Right lobe of liver (tissue), 6 donors: Measurements from ENCODE around the gene NCF2. TPM values are rescaled to one million over a fixed set of nuclear protein-coding genes. Genes with fewer than 3 reads are reported as not detected.

Source experiments
- ATAC-seq, 4 donors: fragments of 200-7000 bp; cut with Tn5 transposase; one replicate each; pipeline ENCODE4 v1.9.1; 2020; ENCODE audit warnings: mild to moderate bottlenecking in 4 of 4, moderate library complexity in 4 of 4
- DNase-seq, 3 donors: peaks; one replicate each; pipeline ENCODE4 v3.0.0-alpha.2; 2020
- H3K27ac ChIP-seq, 3 donors: fragments of 200-600 bp; one replicate each; pipeline ENCODE4 v1.8.0; 2022
- H3K27me3 ChIP-seq, 2 donors: fragments of 200-600 bp; one replicate each; pipeline ENCODE4 v1.8.0; 2022
- H3K36me3 ChIP-seq, 4 donors: fragments of 200-600 bp; sonication (generic) in 1 of 4; one replicate each; pipeline versions ENCODE4 v1.5.1 to v1.8.0; 2017 to 2022; ENCODE audit warnings: control low read depth in 1 of 4
- H3K4me1 ChIP-seq, 4 donors: fragments of 200-600 bp; sonication (generic) in 1 of 4; one replicate each; pipeline versions ENCODE4 v1.5.1 to v1.8.0; 2017 to 2022; ENCODE audit warnings: control low read depth in 1 of 4
- H3K4me3 ChIP-seq, 3 donors: fragments of 200-600 bp; one replicate each; pipeline ENCODE4 v1.8.0; 2022
- H3K9me3 ChIP-seq, 4 donors: fragments of 200-600 bp; sonication (generic) in 1 of 4; one replicate each; pipeline versions ENCODE4 v1.5.1 to v1.8.0; 2017 to 2022; ENCODE audit warnings: control low read depth in 1 of 4
- CTCF ChIP-seq, 4 donors: fragments of 200-600 bp in 3 of 4; fragments of 450-650 bp in 1 of 4; IDR thresholded peaks; one replicate each; pipeline versions ENCODE4 v1.5.1 to v1.8.0; 2016 to 2022; ENCODE audit warnings: antibody characterized with exemption in 4 of 4, mild to moderate bottlenecking in 2 of 4
- POLR2A ChIP-seq: fragments of 450-650 bp; IDR thresholded peaks from one replicate; pipeline ENCODE4 v1.6.1; 2017; ENCODE audit warnings: antibody characterized with exemption, mild to moderate bottlenecking
- WGBS: methylation state at CpG from one replicate; pipeline ENCODE4 v1.1.6; 2018; ENCODE audit warnings: low coverage, low lambda C conversion rate; ENCODE audit not compliant: insufficient coverage; ENCODE audit errors: missing lambda C conversion rate; 5-methylcytosine and 5-hydroxymethylcytosine counted together
- intact Hi-C, 2 donors: fragments of 100-400 bp; cut with DNase I; formaldehyde crosslinking; loops; one replicate each; pipeline versions ENCODE4 v1.11.2 to v1.14.1; 2022
- total RNA-seq, 6 experiments: library from RNA; depleted of rRNA in 2 of 6; stranded (reverse); fragments of >200 nt in 2 of 6; fragmentation: NEBNext Ultra II Directional in 3 of 6; extraction: Animal tissue kit (Norgen Biotek cat#: 25700) in 3 of 6; gene quantifications; one replicate each; pipeline versions ENCODE4 v1.1.0 to v1.2.4, GENCODE V29; 2016 to 2023
- donor health status: DM: no; HTN: yes; CAD: no.
- donor health status: DM: no; HTN: no; CAD: no.
- donor health status: DM: no; HTN: no; CAD: no.
- donor health status: DM: no; HTN: yes; CAD: no.
- donor health status: DM: no; HTN: yes; CAD: no.

NCF2 gene
- total RNA-seq, 6 experiments from 2014 or later: 3.0 to 11.4 (median 7.9) TPM

- ATAC-seq (peak; percentile 87 to 96 (median 91)), DNase-seq (peak; percentile 98)
- Histone ChIP-seq H3K4me1 (peaks cover 0 to 57% (median 12%) of the 10 kb centered on the region in 4 donors), H3K27ac (peak within 1 kb of the TSS; percentile 77 to 90 (median 84)), H3K4me3 (peak within 1 kb of the TSS; percentile 69 to 83 (median 72)), H3K36me3 (peaks cover 0 to 2% (median 0%) of the 10 kb centered on the region in 4 donors), H3K27me3 (no peaks in the 10 kb centered on the region), H3K9me3 (no peaks in the 10 kb centered on the region)
- intact Hi-C loops: loop anchor here in 1 of 2 donors (10.0 kb wide), 1 partner anchor 161 kb away; the partner anchor contains the start of gene SMG7
- WGBS: 0% methylated on average over 25 of the region's 65 CpGs
- TF ChIP-seq CTCF (IDR thresholded peaks at IDR 0.05) (no peak), POLR2A (peak; percentile 96)
Measured at GRCh38 chr1:183635606-183636333, 45.5 kb upstream of the NCF2 start, which contains the start of gene ARPC5. Gene ARPC5, minus strand, starts transcription at chr1:183635783. Its CDS starts 124 bp downstream, at chr1:183635659.

GRCh38 chr1:183635099-183635605 lies 44.9 kb upstream of the NCF2 start:
- intact Hi-C loops: loop anchor here in 1 of 2 donors (10.0 kb wide), 1 partner anchor 160 kb away; the partner anchor contains the start of gene SMG7
- Histone ChIP-seq H3K4me3 (peak overlapping the region; percentile 69 to 83 (median 72)), H3K27ac (peak overlapping the region; percentile 77 to 90 (median 84)), H3K27me3 (no peaks in the 10 kb centered on the region), H3K9me3 (no peaks in the 10 kb centered on the region), H3K4me1 (peaks cover 0 to 51% (median 12%) of the 10 kb centered on the region in 4 donors), H3K36me3 (peaks cover 0 to 7% (median under 1%) of the 10 kb centered on the region in 4 donors)
- TF ChIP-seq POLR2A (no peak), CTCF (IDR thresholded peaks at IDR 0.05) (no peak)
- ATAC-seq (peak; percentile 16 to 39 (median 33)), DNase-seq (peak; percentile 50 to 71 (median 68))
- whole genome bisulfite sequencing: 0% methylated on average over 2 of the region's 42 CpGs

GRCh38 chr1:183634429-183635065 lies 44.3 kb upstream of the NCF2 start:
- ATAC-seq: no peak
- whole genome bisulfite sequencing: 2% methylated on average over 10 of the region's 10 CpGs
- Histone ChIP-seq H3K4me3 (peak overlapping the region; percentile 69 to 83 (median 72)), H3K4me1 (peaks cover 0 to 45% (median 12%) of the 10 kb centered on the region in 4 donors), H3K36me3 (peaks cover 0 to 13% (median 3%) of the 10 kb centered on the region in 4 donors), H3K27me3 (no peaks in the 10 kb centered on the region), H3K9me3 (no peaks in the 10 kb centered on the region), H3K27ac (peak overlapping the region; percentile 77 to 90 (median 84))
- TF ChIP-seq POLR2A (no peak), CTCF (IDR thresholded peaks at IDR 0.05) (no peak)
- intact Hi-C loops: loop anchor here in 1 of 2 donors (10.0 kb wide), 1 partner anchor 160 kb away; the partner anchor contains the start of gene SMG7
- no peak for DNase-seq

- WGBS: 0% methylated on average over 1 of the region's 1 CpG
- peaks cover 0 to 44% (median 12%) of the 10 kb centered on the region in 4 donors for H3K4me1 ChIP-seq
- peak overlapping the region; percentile 77 to 90 (median 84) for H3K27ac ChIP-seq
- no peaks in the 10 kb centered on the region for H3K27me3 ChIP-seq
- intact Hi-C loops: loop anchor here in 1 of 2 donors (10.0 kb wide), 1 partner anchor 159 kb away; the partner anchor contains the start of gene SMG7
- TF ChIP-seq CTCF (IDR thresholded peaks at IDR 0.05) (peak; percentile 40 to 61 (median 46)), POLR2A (peak; percentile 65)
- H3K4me3 ChIP-seq: peak overlapping the region; percentile 69 to 83 (median 72)
- DNase-seq (no peak), ATAC-seq (peak in 3 of 4 donors; percentile 29 to 32 (median 29))
- H3K36me3 ChIP-seq: peaks cover 4 to 18% (median 7%) of the 10 kb centered on the region in 4 donors
- H3K9me3 ChIP-seq: no peaks in the 10 kb centered on the region
Measured at GRCh38 chr1:183633676-183634343, 43.6 kb upstream of the NCF2 start.
